ENCODE measurements around the gene GATD1. TPM values are rescaled to one million over a fixed set of nuclear protein-coding genes. Genes with fewer than 3 reads are reported as not detected.

The GATD1 gene
- total and polyA plus RNA-seq, 10 of the 15 experiments (the other 5 are each of a cell fraction or from before 2014, with no cell fraction given): 1.2 to 92.6 (median 22.3) TPM

- ChIA-PET CTCF (interaction anchor here (0.6 to 8.6 kb wide), 9 partner anchors 16 to 172 kb away, joined by 3 to 127 read pairs (median 3); partner anchors contain the start of genes DEAF1 and TMEM80), POLR2A (interaction anchor here (0.6 to 8.2 kb wide), 6 partner anchors 20 to 279 kb away, joined by 3 to 72 read pairs (median 5); partner anchors contain the start of genes DEAF1, HRAS, LMNTD2 and TALDO1), RAD21 (ENCODE audit: unreplicated experiment) (interaction anchor here (1.0 to 3.8 kb wide), 6 partner anchors 31 to 172 kb away, joined by 4 to 34 read pairs (median 14); partner anchors contain the start of genes DEAF1 and TMEM80), SMC1A (ENCODE audit: uncharacterized antibody, unreplicated experiment) (interaction anchor here (0.6 to 2.7 kb wide), 4 partner anchors 13 to 172 kb away, joined by 3 to 8 read pairs (median 4); no protein-coding TSS in a partner anchor)
- Histone ChIP-seq H2AFZ (ENCODE audit: control insufficient read depth, low read depth, low read length) (no peak overlapping the region), H4K20me1 (ENCODE audit: control insufficient read depth, insufficient read depth) (no peaks in the 10 kb centered on the region; the same call in 1 of the 2 replicates), H3K79me2 (ENCODE audit: control insufficient read depth, insufficient read depth, low read length) (no peaks in the 10 kb centered on the region), H3K9ac (ENCODE audit: control insufficient read depth, insufficient read depth, low read length) (no peak overlapping the region), H3K27me3 (replicated peaks in 1 of 2; ENCODE audit: control insufficient read depth in 2 of 2, insufficient read depth in 2 of 2, low read length in 1 of 2) (no peaks in the 10 kb centered on the region), H3K4me3 (no peak overlapping the region), H3K36me3 (ENCODE audit: control insufficient read depth in 2 of 2, insufficient read depth in 2 of 2, low read length in 1 of 2) (no peaks in the 10 kb centered on the region), H3K27ac (ENCODE audit: control insufficient read depth, insufficient read depth) (no peak overlapping the region), H3K4me2 (ENCODE audit: control insufficient read depth, insufficient read depth) (no peak overlapping the region), H3K9me3 (replicated peaks; ENCODE audit: control insufficient read depth, insufficient read depth, low read length) (no peaks in the 10 kb centered on the region), H3K4me1 (ENCODE audit: control insufficient read depth, insufficient read depth, low read length) (peaks cover 8% of the 10 kb centered on the region)
- WGBS (ENCODE audit: insufficient coverage, insufficient replicate concordance, low lambda C conversion rate, missing lambda C conversion rate): 83% methylated on average over 9 of the region's 12 CpGs
- no peak for TF ChIP-seq MXI1 (IDR thresholded peaks at IDR 0.05; ENCODE audit: low read depth, low read length)
- TF ChIP-seq ZNF24 (IDR thresholded peaks at IDR 0.05): no peak
- no peak for TF ChIP-seq ZNF217 (IDR thresholded peaks at IDR 0.05)
- TF ChIP-seq ATF7 (IDR thresholded peaks at IDR 0.05; ENCODE audit: low read depth): no peak
- no peak for TF ChIP-seq IRF4 (IDR thresholded peaks at IDR 0.05; ENCODE audit: low read depth, low read length)
- no peak for TF ChIP-seq BHLHE40 (IDR thresholded peaks at IDR 0.05; ENCODE audit: borderline replicate concordance in 1 of 2, low read depth in 2 of 2, low read length in 1 of 2)
- TF ChIP-seq, protein P1, sequence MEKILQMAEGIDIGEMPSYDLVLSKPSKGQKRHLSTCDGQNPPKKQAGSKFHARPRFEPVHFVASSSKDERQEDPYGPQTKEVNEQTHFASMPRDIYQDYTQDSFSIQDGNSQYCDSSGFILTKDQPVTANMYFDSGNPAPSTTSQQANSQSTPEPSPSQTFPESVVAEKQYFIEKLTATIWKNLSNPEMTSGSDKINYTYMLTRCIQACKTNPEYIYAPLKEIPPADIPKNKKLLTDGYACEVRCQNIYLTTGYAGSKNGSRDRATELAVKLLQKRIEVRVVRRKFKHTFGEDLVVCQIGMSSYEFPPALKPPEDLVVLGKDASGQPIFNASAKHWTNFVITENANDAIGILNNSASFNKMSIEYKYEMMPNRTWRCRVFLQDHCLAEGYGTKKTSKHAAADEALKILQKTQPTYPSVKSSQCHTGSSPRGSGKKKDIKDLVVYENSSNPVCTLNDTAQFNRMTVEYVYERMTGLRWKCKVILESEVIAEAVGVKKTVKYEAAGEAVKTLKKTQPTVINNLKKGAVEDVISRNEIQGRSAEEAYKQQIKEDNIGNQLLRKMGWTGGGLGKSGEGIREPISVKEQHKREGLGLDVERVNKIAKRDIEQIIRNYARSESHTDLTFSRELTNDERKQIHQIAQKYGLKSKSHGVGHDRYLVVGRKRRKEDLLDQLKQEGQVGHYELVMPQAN (conservative IDR thresholded peaks at IDR 0.05): no peak
- no peak for TF ChIP-seq SMARCA5 (IDR thresholded peaks at IDR 0.05)
- no peak for TF ChIP-seq TARDBP (IDR thresholded peaks at IDR 0.05; ENCODE audit: borderline replicate concordance)
- TF ChIP-seq WRNIP1 (IDR thresholded peaks at IDR 0.05; ENCODE audit: borderline replicate concordance, low read depth, low read length): no peak
- no peak for TF ChIP-seq NR2F1 (conservative IDR thresholded peaks at IDR 0.05)
- TF ChIP-seq RELB (IDR thresholded peaks at IDR 0.05; ENCODE audit: low read depth): no peak
- no peak for TF ChIP-seq SIN3A (IDR thresholded peaks at IDR 0.05; ENCODE audit: low read depth, low read length)
- no peak for TF ChIP-seq EED (IDR thresholded peaks at IDR 0.05; ENCODE audit: low read depth)
- no peak for TF ChIP-seq GATAD2B (conservative IDR thresholded peaks at IDR 0.05; ENCODE audit: low read depth)
- no peak for TF ChIP-seq TAF1 (IDR thresholded peaks at IDR 0.05; ENCODE audit: borderline replicate concordance, low read depth, low read length)
- FAIRE-seq (no peak), DNase-seq (ENCODE audit: low read depth, low spot score) (no peak), ATAC-seq (no peak)
- BruUV-seq (replicated peaks): no TSS peak
- intact Hi-C loops (cut with micrococcal nuclease; ENCODE audit: unreplicated experiment): no loop called here
- in situ Hi-C loops (cut with MboI): loop anchor here (10.0 kb wide), 1 partner anchor 62 kb away; no protein-coding TSS in a partner anchor
Measured at GRCh38 chr11:727281-727701, 50.0 kb downstream of the GATD1 start.

All from GM12878 (cell line).